MM.1S (cell line): ENCODE data around the gene IQSEC1.

ENCODE experiments used
- CTCF ChIP-seq: fragments of 300-600 bp; sonication (generic); IDR thresholded peaks from 2 replicates; pipeline ENCODE4 v1.5.1; 2016; ENCODE audit warnings: antibody characterized with exemption, low read length, mixed read lengths
- EZH2 ChIP-seq: fragments of 300-600 bp; sonication (generic); optimal IDR thresholded peaks from 2 replicates; pipeline ENCODE3; 2017; ENCODE audit warnings: low read depth, mild to moderate bottlenecking, antibody characterized with exemption, low read length, mixed read lengths
- EZH2phosphoT487 ChIP-seq: fragments of 300-600 bp; sonication (generic); IDR thresholded peaks from 2 replicates; pipeline ENCODE4 v1.6.1; 2018; ENCODE audit warnings: antibody characterized with exemption, low read length

DNA sequence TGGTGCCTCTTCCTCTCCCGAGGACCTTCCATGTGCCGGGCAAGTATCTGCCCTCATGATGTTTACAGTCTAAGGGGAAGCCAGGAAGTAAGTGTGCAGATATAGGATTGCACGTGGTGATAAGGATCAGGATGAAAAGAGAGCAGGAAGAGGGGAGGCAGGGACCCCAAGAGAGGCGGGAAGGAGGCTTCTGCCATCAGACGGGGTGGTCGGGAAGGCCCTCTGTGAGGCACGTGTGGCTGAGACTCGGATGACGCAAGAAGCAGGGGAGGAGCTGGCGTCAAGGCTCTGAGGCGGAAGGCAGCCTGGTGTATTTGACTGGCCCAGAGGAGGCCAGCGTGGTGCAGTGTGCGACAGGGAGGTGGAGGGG is 762 bp upstream of the IQSEC1 start:
- TF ChIP-seq CTCF (no peak), EZH2 (no peak), EZH2phosphoT487 (no peak)
